ENCODE results near the gene SHOX.

- TF ChIP-seq, protein P1, sequence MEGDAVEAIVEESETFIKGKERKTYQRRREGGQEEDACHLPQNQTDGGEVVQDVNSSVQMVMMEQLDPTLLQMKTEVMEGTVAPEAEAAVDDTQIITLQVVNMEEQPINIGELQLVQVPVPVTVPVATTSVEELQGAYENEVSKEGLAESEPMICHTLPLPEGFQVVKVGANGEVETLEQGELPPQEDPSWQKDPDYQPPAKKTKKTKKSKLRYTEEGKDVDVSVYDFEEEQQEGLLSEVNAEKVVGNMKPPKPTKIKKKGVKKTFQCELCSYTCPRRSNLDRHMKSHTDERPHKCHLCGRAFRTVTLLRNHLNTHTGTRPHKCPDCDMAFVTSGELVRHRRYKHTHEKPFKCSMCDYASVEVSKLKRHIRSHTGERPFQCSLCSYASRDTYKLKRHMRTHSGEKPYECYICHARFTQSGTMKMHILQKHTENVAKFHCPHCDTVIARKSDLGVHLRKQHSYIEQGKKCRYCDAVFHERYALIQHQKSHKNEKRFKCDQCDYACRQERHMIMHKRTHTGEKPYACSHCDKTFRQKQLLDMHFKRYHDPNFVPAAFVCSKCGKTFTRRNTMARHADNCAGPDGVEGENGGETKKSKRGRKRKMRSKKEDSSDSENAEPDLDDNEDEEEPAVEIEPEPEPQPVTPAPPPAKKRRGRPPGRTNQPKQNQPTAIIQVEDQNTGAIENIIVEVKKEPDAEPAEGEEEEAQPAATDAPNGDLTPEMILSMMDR (IDR thresholded peaks at IDR 0.05; ENCODE audit: borderline replicate concordance, extremely low read depth, low read length, poor library complexity, severe bottlenecking): no peak
- TF ChIP-seq EZH2 (IDR thresholded peaks at IDR 0.05; ENCODE audit: borderline replicate concordance, low read depth, low read length, severe bottlenecking): no peak
These were observed 21.8 kb downstream of the SHOX start for GRCh38 chrX:652341-652741.
